ENCODE data around the gene B3GNT4.
"Not testable (repeated sequence)": the region's sequence is repeated elsewhere in the genome, so short reads cannot be mapped to it uniquely, and the experiment has no call there.

Gene B3GNT4

GRCh38 chr12:122203301-122204166 lies at the start of gene B3GNT4:
TSS of gene B3GNT4 (plus strand) at chr12:122203709. CDS start at chr12:122204619, 910 bp downstream.
- no peak for DNase-seq (ENCODE audit: low spot score)

- no peak for DNase-seq (ENCODE audit: low spot score)
Measured at GRCh38 chr12:122155705-122156104, 47.8 kb upstream of the B3GNT4 start.

GRCh38 chr12:122158700-122159285 lies 44.7 kb upstream of the B3GNT4 start:
- DNase-seq (ENCODE audit: low spot score) = no peak

GRCh38 chr12:122159882-122160281 lies 43.6 kb upstream of the B3GNT4 start:
- DNase-seq (ENCODE audit: low spot score) = no peak

- DNase-seq (ENCODE audit: low spot score) = no peak
Measured at GRCh38 chr12:122160761-122161160, 42.7 kb upstream of the B3GNT4 start.

GRCh38 chr12:122161682-122162081 lies 41.8 kb upstream of the B3GNT4 start:
- DNase-seq (ENCODE audit: low spot score) = no peak

GRCh38 chr12:122162976-122163375 lies 40.5 kb upstream of the B3GNT4 start:
- no peak for DNase-seq (ENCODE audit: low spot score)

GRCh38 chr12:122166422-122167349 lies 36.8 kb upstream of the B3GNT4 start:
- no peak for DNase-seq (ENCODE audit: low spot score)

- no peak for DNase-seq (ENCODE audit: low spot score)
Measured at GRCh38 chr12:122167356-122167925, 36.1 kb upstream of the B3GNT4 start.

- DNase-seq (ENCODE audit: low spot score) = no peak
Measured at GRCh38 chr12:122168492-122168891, 35.0 kb upstream of the B3GNT4 start.

- no peak for DNase-seq (ENCODE audit: low spot score)
Measured at GRCh38 chr12:122171399-122171798, 32.1 kb upstream of the B3GNT4 start.

GRCh38 chr12:122172262-122172939 lies 31.1 kb upstream of the B3GNT4 start:
- DNase-seq (ENCODE audit: low spot score) = no peak

- no peak for DNase-seq (ENCODE audit: low spot score)
Measured at GRCh38 chr12:122174155-122174845, 29.2 kb upstream of the B3GNT4 start, which contains the start of gene IL31. TSS of gene IL31 (minus strand) at chr12:122174221. CDS start at chr12:122174172, 49 bp downstream.

- not testable (repeated sequence) for DNase-seq (ENCODE audit: low spot score)
Measured at GRCh38 chr12:122176473-122176872, 27.0 kb upstream of the B3GNT4 start.

- no peak for DNase-seq (ENCODE audit: low spot score)
Measured at GRCh38 chr12:122182887-122183587, 20.5 kb upstream of the B3GNT4 start, which contains the start of gene LRRC43. TSS of gene LRRC43 (plus strand) at chr12:122183123. CDS start at chr12:122183145, 22 bp downstream.

GRCh38 chr12:122183588-122183940 lies 19.9 kb upstream of the B3GNT4 start:
- no peak for DNase-seq (ENCODE audit: low spot score)

GRCh38 chr12:122184517-122184916 lies 19.0 kb upstream of the B3GNT4 start:
- DNase-seq (ENCODE audit: low spot score) = no peak

- DNase-seq (ENCODE audit: low spot score) = no peak
Measured at GRCh38 chr12:122185079-122185478, 18.4 kb upstream of the B3GNT4 start.

- DNase-seq (ENCODE audit: low spot score) = no peak
Measured at GRCh38 chr12:122185494-122186082, 17.9 kb upstream of the B3GNT4 start.

GRCh38 chr12:122187466-122187865 lies 16.0 kb upstream of the B3GNT4 start:
- DNase-seq (ENCODE audit: low spot score) = no peak
